ENCODE data around the gene XAF1.

The XAF1 gene

GRCh38 chr17:6823011-6823442, 67.2 kb downstream of the XAF1 start:
- Histone ChIP-seq H3K4me1 (ENCODE audit: control insufficient read depth, insufficient read depth, low read length, poor library complexity, severe bottlenecking) (no peaks in the 10 kb centered on the region), H3K4me3 (ENCODE audit: insufficient read depth, low read depth, low read length, poor library complexity, severe bottlenecking) (no peak overlapping the region), H3K27ac (ENCODE audit: insufficient read depth, low read length, poor library complexity, severe bottlenecking) (no peak overlapping the region), H3K27me3 (replicated peaks; ENCODE audit: control insufficient read depth, insufficient read depth, low read length, poor library complexity, severe bottlenecking) (no peaks in the 10 kb centered on the region), H3K9me3 (ENCODE audit: control insufficient read depth, low read length) (peaks cover 3% of the 10 kb centered on the region), H3K36me3 (ENCODE audit: control insufficient read depth, insufficient read depth, low read length) (no peaks in the 10 kb centered on the region)
- no peak for DNase-seq

All from effector memory CD4-positive, alpha-beta T cell (primary cell).